ENCODE data around the gene CDC42BPB. TPM values are rescaled to one million over a fixed set of nuclear protein-coding genes. Genes with fewer than 3 reads are reported as not detected.

CDC42BPB gene
- total RNA-seq, 1 donor from 2014 or later: 147 TPM

- Histone ChIP-seq H3K27me3 (ENCODE audit: control insufficient read depth, insufficient read depth, low read length) (no peaks in the 10 kb centered on the region), H3K36me3 (ENCODE audit: control insufficient read depth, insufficient read depth, low read length) (peaks cover 3% of the 10 kb centered on the region)
Measured at GRCh38 chr14:103008126-103008525, 49.2 kb downstream of the CDC42BPB start.

GRCh38 chr14:103007555-103007954, 49.8 kb downstream of the CDC42BPB start:
- Histone ChIP-seq H3K27me3 (ENCODE audit: control insufficient read depth, insufficient read depth, low read length) (no peaks in the 10 kb centered on the region), H3K4me3 (ENCODE audit: low read depth, low read length) (no peak overlapping the region), H3K36me3 (ENCODE audit: control insufficient read depth, insufficient read depth, low read length) (peaks cover 3% of the 10 kb centered on the region)
- TF ChIP-seq, protein P1, sequence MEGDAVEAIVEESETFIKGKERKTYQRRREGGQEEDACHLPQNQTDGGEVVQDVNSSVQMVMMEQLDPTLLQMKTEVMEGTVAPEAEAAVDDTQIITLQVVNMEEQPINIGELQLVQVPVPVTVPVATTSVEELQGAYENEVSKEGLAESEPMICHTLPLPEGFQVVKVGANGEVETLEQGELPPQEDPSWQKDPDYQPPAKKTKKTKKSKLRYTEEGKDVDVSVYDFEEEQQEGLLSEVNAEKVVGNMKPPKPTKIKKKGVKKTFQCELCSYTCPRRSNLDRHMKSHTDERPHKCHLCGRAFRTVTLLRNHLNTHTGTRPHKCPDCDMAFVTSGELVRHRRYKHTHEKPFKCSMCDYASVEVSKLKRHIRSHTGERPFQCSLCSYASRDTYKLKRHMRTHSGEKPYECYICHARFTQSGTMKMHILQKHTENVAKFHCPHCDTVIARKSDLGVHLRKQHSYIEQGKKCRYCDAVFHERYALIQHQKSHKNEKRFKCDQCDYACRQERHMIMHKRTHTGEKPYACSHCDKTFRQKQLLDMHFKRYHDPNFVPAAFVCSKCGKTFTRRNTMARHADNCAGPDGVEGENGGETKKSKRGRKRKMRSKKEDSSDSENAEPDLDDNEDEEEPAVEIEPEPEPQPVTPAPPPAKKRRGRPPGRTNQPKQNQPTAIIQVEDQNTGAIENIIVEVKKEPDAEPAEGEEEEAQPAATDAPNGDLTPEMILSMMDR (IDR thresholded peaks at IDR 0.05; ENCODE audit: insufficient read depth, low read length, poor library complexity, severe bottlenecking): no peak
- no peak for DNase-seq (ENCODE audit: low read depth)

More at GRCh38 chr14:103008126-103008525, 49.2 kb downstream of the CDC42BPB start:
- no peak for DNase-seq (ENCODE audit: low read depth)
- TF ChIP-seq, protein P1 (IDR thresholded peaks at IDR 0.05; ENCODE audit: insufficient read depth, low read length, poor library complexity, severe bottlenecking): no peak
- no peak overlapping the region for H3K4me3 ChIP-seq (ENCODE audit: low read depth, low read length)

DNA sequence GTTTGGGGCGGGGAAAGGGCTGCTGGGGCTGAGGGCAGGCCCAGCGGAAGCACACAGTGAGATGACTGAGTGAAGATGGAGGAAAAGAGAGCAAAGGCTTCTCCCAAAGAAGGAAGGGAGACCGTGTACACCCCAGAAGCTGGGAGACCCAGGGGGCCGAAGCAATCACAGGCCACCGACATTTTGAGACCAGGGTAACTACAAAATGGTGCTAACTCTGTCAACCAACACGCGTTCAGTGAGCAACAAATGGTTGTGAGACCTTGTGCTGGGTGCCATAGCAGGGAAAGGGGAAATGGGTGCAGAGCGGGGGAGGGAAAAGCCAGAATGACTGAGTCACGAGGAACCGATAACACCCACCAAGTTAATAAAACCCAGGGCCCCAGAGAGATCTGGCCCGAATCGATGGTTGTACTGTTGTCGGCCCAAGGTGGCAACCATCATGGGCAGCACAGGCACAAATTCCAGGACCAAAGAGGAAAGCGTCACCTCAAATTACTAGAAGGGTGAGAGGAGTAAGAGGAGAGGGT, 50.3 kb downstream of the CDC42BPB start:
- TF ChIP-seq, protein P1 (IDR thresholded peaks at IDR 0.05; ENCODE audit: insufficient read depth, low read length, poor library complexity, severe bottlenecking): no peak
- Histone ChIP-seq H3K27me3 (ENCODE audit: control insufficient read depth, insufficient read depth, low read length) (no peaks in the 10 kb centered on the region), H3K4me3 (ENCODE audit: low read depth, low read length) (no peak overlapping the region), H3K36me3 (ENCODE audit: control insufficient read depth, insufficient read depth, low read length) (peaks cover 3% of the 10 kb centered on the region)
- no peak for DNase-seq (ENCODE audit: low read depth)

- Histone ChIP-seq H3K36me3 (ENCODE audit: control insufficient read depth, insufficient read depth, low read length) (peaks cover 3% of the 10 kb centered on the region), H3K4me3 (ENCODE audit: low read depth, low read length) (no peak overlapping the region)
- TF ChIP-seq, protein P1 (IDR thresholded peaks at IDR 0.05; ENCODE audit: insufficient read depth, low read length, poor library complexity, severe bottlenecking): no peak
Measured at GRCh38 chr14:103006106-103006505, 51.2 kb downstream of the CDC42BPB start.

GRCh38 chr14:103003850-103004249, 53.5 kb downstream of the CDC42BPB start:
- TF ChIP-seq, protein P1 (IDR thresholded peaks at IDR 0.05; ENCODE audit: insufficient read depth, low read length, poor library complexity, severe bottlenecking): no peak
- DNase-seq (ENCODE audit: low read depth): no peak
- H3K36me3 ChIP-seq (ENCODE audit: control insufficient read depth, insufficient read depth, low read length): peaks cover 5% of the 10 kb centered on the region

More at GRCh38 chr14:103006106-103006505, 51.2 kb downstream of the CDC42BPB start:
- DNase-seq (ENCODE audit: low read depth): no peak
- H3K27me3 ChIP-seq (ENCODE audit: control insufficient read depth, insufficient read depth, low read length): no peaks in the 10 kb centered on the region

GRCh38 chr14:103003351-103003615, 54.1 kb downstream of the CDC42BPB start:
- Histone ChIP-seq H3K27me3 (ENCODE audit: control insufficient read depth, insufficient read depth, low read length) (no peaks in the 10 kb centered on the region), H3K4me3 (ENCODE audit: low read depth, low read length) (no peak overlapping the region), H3K36me3 (ENCODE audit: control insufficient read depth, insufficient read depth, low read length) (peaks cover 5% of the 10 kb centered on the region)
- TF ChIP-seq, protein P1 (IDR thresholded peaks at IDR 0.05; ENCODE audit: insufficient read depth, low read length, poor library complexity, severe bottlenecking): no peak
- DNase-seq (ENCODE audit: low read depth): no peak

More at GRCh38 chr14:103003850-103004249, 53.5 kb downstream of the CDC42BPB start:
- Histone ChIP-seq H3K27me3 (ENCODE audit: control insufficient read depth, insufficient read depth, low read length) (no peaks in the 10 kb centered on the region), H3K4me3 (ENCODE audit: low read depth, low read length) (no peak overlapping the region)
